HCT116 (cell line): ENCODE measurements around the gene HMBS. TPM values are rescaled to one million over a fixed set of nuclear protein-coding genes. Genes with fewer than 3 reads are reported as not detected.

Source experiments
- ATAC-seq: fragments of 200-7000 bp; cut with Tn5 transposase; 2 replicates; pipeline ENCODE4 v1.9.1; 2020; ENCODE audit warnings: mild to moderate bottlenecking, moderate library complexity
- BruUV-seq: library from RNA; stranded (reverse); fragments of 400-500 nt; replicated peaks from 2 replicates; lab custom pipeline; 2021; lab: Mats Ljungman, UMichigan
- CTCF ChIA-PET: fragments of 300-600 bp; sonication (Branson Sonifier 250); formaldehyde crosslinking; loops from one replicate; lab custom pipeline; 2021; ENCODE audit warnings: antibody characterized with exemption; lab: Charles Lee
- POLR2A ChIA-PET: fragments of 300-600, 350-600 bp; sonication (Branson Sonifier 250); formaldehyde crosslinking; loops from one replicate; lab custom pipeline; 2021; ENCODE audit warnings: antibody characterized with exemption; lab: Charles Lee
- RAD21 ChIA-PET, 2 experiments: fragments of 300-600 bp; sonication (Branson Sonifier 250); formaldehyde crosslinking; loops; one replicate each; lab custom pipeline; 2023; ENCODE audit warnings: low total read pairs in 2 of 2; ENCODE audit not compliant: uncharacterized antibody in 2 of 2, unreplicated experiment in 2 of 2, low non-redundant PET in 1 of 2; lab: Charles Lee
- DNase-seq: peaks from one replicate; pipeline ENCODE4 v3.0.0-alpha.2; 2010; ENCODE audit warnings: low read depth, low spot score
- H2AFZ ChIP-seq: fragments of 200-600 bp; shearing (Covaris generic), sonication (generic); 2 replicates; pipeline ENCODE4 v1.6.1; 2017; ENCODE audit warnings: low read depth, mixed run types, mixed read lengths, antibody characterized with exemption, low read length; ENCODE audit not compliant: poor library complexity, severe bottlenecking
- H3K27ac ChIP-seq: 2 replicates; pipeline ENCODE4 v1.5.1; 2012; ENCODE audit warnings: low read depth, low read length
- H3K27me3 ChIP-seq: fragments of 200-600 bp; sonication (generic); 2 replicates; pipeline ENCODE4 v1.6.1; 2016; ENCODE audit warnings: mixed run types, low read length, mixed read lengths; ENCODE audit not compliant: insufficient read depth
- H3K36me3 ChIP-seq, 2 experiments: fragments of 200-500 bp in 1 of 2; fragments of 200-600 bp in 1 of 2; sonication (Bioruptor generic) in 1 of 2; sonication (generic) in 1 of 2; 2 replicates each; pipeline versions ENCODE4 v1.5.1 to v1.6.1; 2014 to 2016; ENCODE audit warnings: low read length in 2 of 2, inconsistent platforms in 1 of 2, mixed read lengths in 1 of 2, mixed run types in 1 of 2; ENCODE audit not compliant: insufficient read depth in 2 of 2, control insufficient read depth in 1 of 2
- H3K4me1 ChIP-seq, 2 experiments: fragments of 200-600 bp in 1 of 2; sonication (generic) in 1 of 2; 2 replicates each; pipeline versions ENCODE4 v1.5.1 to v1.6.1; 2012 to 2017; ENCODE audit warnings: low read length in 2 of 2, inconsistent platforms in 1 of 2, mild to moderate bottlenecking in 1 of 2, mixed read lengths in 1 of 2, mixed run types in 1 of 2, moderate library complexity in 1 of 2; ENCODE audit not compliant: insufficient read depth in 2 of 2, control insufficient read depth in 1 of 2
- H3K4me2 ChIP-seq: fragments of 200-600 bp; sonication (generic); 2 replicates; pipeline ENCODE4 v1.6.1; 2017; ENCODE audit warnings: mixed run types, low read length, mixed read lengths
- H3K4me3 ChIP-seq, 2 experiments: fragments of 200-600 bp in 1 of 2; sonication (generic) in 1 of 2; replicated peaks in 1 of 2; 2 replicates each; pipeline ENCODE4 v1.5.1; 2011 to 2016; ENCODE audit warnings: low read length in 2 of 2, control low read depth in 1 of 2, low read depth in 1 of 2, mild to moderate bottlenecking in 1 of 2, mixed read lengths in 1 of 2, mixed run types in 1 of 2
- H3K79me2 ChIP-seq: fragments of 200-600 bp; sonication (generic); 2 replicates; pipeline ENCODE4 v1.6.1; 2017; ENCODE audit warnings: mild to moderate bottlenecking, mixed run types, low read length, moderate library complexity, mixed read lengths; ENCODE audit not compliant: insufficient read depth
- H3K9ac ChIP-seq: fragments of 200-600 bp; sonication (generic); 2 replicates; pipeline ENCODE4 v1.6.1; 2016; ENCODE audit warnings: low read length, mixed read lengths
- H3K9me2 ChIP-seq: fragments of 200-600 bp; sonication (generic), shearing (Covaris generic); 2 replicates; pipeline ENCODE4 v1.6.1; 2017; ENCODE audit warnings: mixed run types, mild to moderate bottlenecking, moderate library complexity; ENCODE audit not compliant: insufficient read depth
- H3K9me3 ChIP-seq, 2 experiments: fragments of 200-500 bp in 1 of 2; fragments of 200-600 bp in 1 of 2; sonication (Bioruptor generic) in 1 of 2; sonication (generic) in 1 of 2; 2 replicates each; pipeline ENCODE4 v1.6.1; 2014 to 2017; ENCODE audit warnings: low read length in 2 of 2, mixed read lengths in 2 of 2, inconsistent platforms in 1 of 2, low read depth in 1 of 2, mild to moderate bottlenecking in 1 of 2, mixed run types in 1 of 2, moderate library complexity in 1 of 2; ENCODE audit not compliant: control insufficient read depth in 1 of 2, insufficient read depth in 1 of 2
- H4K20me1 ChIP-seq: fragments of 200-600 bp; sonication (generic), shearing (Covaris generic); 2 replicates; pipeline ENCODE4 v1.6.1; 2017; ENCODE audit warnings: mixed run types, mild to moderate bottlenecking, moderate library complexity; ENCODE audit not compliant: insufficient read depth
- ATF3 ChIP-seq: IDR thresholded peaks from 2 replicates; pipeline ENCODE4 v1.6.1; 2012
- EZH2phosphoT487 ChIP-seq: fragments of 200-600 bp; IDR thresholded peaks from 2 replicates; pipeline ENCODE4 v1.6.1; 2018; ENCODE audit warnings: antibody characterized with exemption, borderline replicate concordance
- JUND ChIP-seq: IDR thresholded peaks from 2 replicates; pipeline ENCODE4 v1.6.1; 2012
- POLR2A ChIP-seq: IDR thresholded peaks from 2 replicates; pipeline ENCODE4 v1.7.0; 2011; ENCODE audit warnings: borderline replicate concordance; ENCODE audit not compliant: insufficient read depth, insufficient read length; ENCODE audit errors: extremely low read depth
- POLR2AphosphoS5 ChIP-seq: IDR thresholded peaks from 2 replicates; pipeline ENCODE4 v1.6.1; 2011; ENCODE audit warnings: mild to moderate bottlenecking, low read depth, low read length, moderate library complexity
- RAD21 ChIP-seq: IDR thresholded peaks from 2 replicates; pipeline ENCODE4 v1.6.1; 2012; ENCODE audit warnings: low read depth, mild to moderate bottlenecking
- ZFX ChIP-seq: fragments of 450-650 bp; IDR thresholded peaks from 2 replicates; pipeline ENCODE4 v1.6.1; 2017
- intact Hi-C: fragments of 100-400 bp; cut with micrococcal nuclease; formaldehyde crosslinking; loops from 2 replicates; pipeline ENCODE4 v1.10.0; 2022
- total RNA-seq: library from RNA; stranded (reverse); gene quantifications from one replicate; pipeline ENCODE4 v1.2.1, GENCODE V29; 2021; ENCODE audit not compliant: unreplicated experiment
- TF ChIP-seq, protein P1 (sequence below), 3 experiments: fragments of 200-600 bp in 1 of 3; sonication (generic) in 1 of 3; IDR thresholded peaks in 2 of 3; conservative IDR thresholded peaks in 1 of 3; 2 replicates each; pipeline ENCODE4 v1.5.1; 2012 to 2017; ENCODE audit warnings: low read depth in 2 of 3, low read length in 2 of 3, antibody characterized with exemption in 1 of 3, borderline replicate concordance in 1 of 3, control low read depth in 1 of 3, mild to moderate bottlenecking in 1 of 3, mixed read lengths in 1 of 3, mixed run types in 1 of 3, moderate library complexity in 1 of 3; ENCODE audit not compliant: insufficient read depth in 1 of 3

The HMBS gene
- total RNA-seq, 1 experiment from 2014 or later: 69.0 TPM

DNA sequence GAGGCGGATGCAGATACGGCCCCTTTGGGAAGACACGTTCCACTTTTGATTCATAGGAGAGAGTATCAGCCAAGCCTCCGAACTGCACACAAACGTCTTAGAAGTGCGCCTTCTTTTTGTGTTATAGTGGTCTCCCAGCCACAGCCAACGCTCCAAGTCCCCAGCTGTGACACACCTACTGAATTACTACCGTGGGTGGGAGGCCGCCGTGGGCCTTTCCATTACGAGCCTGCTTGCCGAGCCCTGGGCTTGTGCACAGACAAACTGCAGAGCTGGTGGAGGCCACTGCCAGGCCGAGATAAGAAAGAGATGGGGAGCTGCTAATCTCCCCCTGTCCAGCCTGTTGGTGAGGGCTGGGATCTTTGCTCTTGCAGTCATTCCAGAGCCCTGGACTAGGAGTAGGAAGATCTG, 761 bp downstream of the HMBS start:
- Histone ChIP-seq H3K36me3 (peaks cover 0 to 3% of the 10 kb centered on the region in 2 experiments; a peak in 1 of 4 replicates), H3K4me1 (peaks cover 25 to 37% of the 10 kb centered on the region in 2 experiments), H3K4me2 (peak overlapping the region; percentile 81), H3K79me2 (peaks cover 24% of the 10 kb centered on the region), H2AFZ (no peak overlapping the region), H4K20me1 (no peaks in the 10 kb centered on the region), H3K4me3 (peak overlapping the region; percentile 72 to 90), H3K27me3 (no peaks in the 10 kb centered on the region), H3K27ac (peak overlapping the region; percentile 89), H3K9me3 (no peaks in the 10 kb centered on the region), H3K9ac (peak overlapping the region; percentile 90), H3K9me2 (no peaks in the 10 kb centered on the region)
- BruUV-seq: TSS peak; percentile 87
- peak; percentile 28 for ATAC-seq
- no peak for TF ChIP-seq JUND
- peak; percentile 41; the same call in 1 of the 2 replicates for TF ChIP-seq ZFX
- POLR2A ChIA-PET: interaction anchor here (0.5 to 3.0 kb wide), 17 partner anchors 7 to 959 kb away, joined by 3 to 27 read pairs (median 4); partner anchors contain the start of genes ABCG4, DPAGT1, HINFP and VPS11
- intact Hi-C loops: no loop called here
- CTCF ChIA-PET: interaction anchor here (0.6 to 2.6 kb wide), 6 partner anchors 9 to 253 kb away, joined by 3 to 20 read pairs (median 4); partner anchors contain the start of genes HINFP and VPS11
- DNase-seq: no peak
- RAD21 ChIA-PET: interaction anchor here in 1 of 2 experiments (0.8 kb wide), 2 partner anchors 10 to 17 kb away, joined by 6 to 7 read pairs; partner anchors contain the start of gene DPAGT1

GRCh38 chr11:119087123-119087522, 2.4 kb downstream of the HMBS start:
- Histone ChIP-seq H3K27ac (peak overlapping the region; percentile 40; the same call in 1 of the 2 replicates), H3K4me2 (peak overlapping the region; percentile 46), H3K4me1 (peaks cover 25 to 37% of the 10 kb centered on the region in 2 experiments), H3K9me3 (no peaks in the 10 kb centered on the region), H2AFZ (no peak overlapping the region), H3K36me3 (no peaks in the 10 kb centered on the region), H3K79me2 (peaks cover 24% of the 10 kb centered on the region), H4K20me1 (no peaks in the 10 kb centered on the region), H3K4me3 (no peak overlapping the region), H3K27me3 (no peaks in the 10 kb centered on the region), H3K9ac (peak overlapping the region; percentile 19), H3K9me2 (no peaks in the 10 kb centered on the region)
- RAD21 ChIA-PET: no interaction called here
- POLR2A ChIA-PET: interaction anchor here (0.7 to 3.0 kb wide), 2 partner anchors 8 to 72 kb away, joined by 3 to 27 read pairs; a partner anchor contains a TSS
- TF ChIP-seq ATF3: no peak
- TF ChIP-seq RAD21: no peak
- TF ChIP-seq EZH2phosphoT487: no peak
- TF ChIP-seq POLR2A: no peak
- TF ChIP-seq POLR2AphosphoS5: no peak
- TF ChIP-seq, protein P1, sequence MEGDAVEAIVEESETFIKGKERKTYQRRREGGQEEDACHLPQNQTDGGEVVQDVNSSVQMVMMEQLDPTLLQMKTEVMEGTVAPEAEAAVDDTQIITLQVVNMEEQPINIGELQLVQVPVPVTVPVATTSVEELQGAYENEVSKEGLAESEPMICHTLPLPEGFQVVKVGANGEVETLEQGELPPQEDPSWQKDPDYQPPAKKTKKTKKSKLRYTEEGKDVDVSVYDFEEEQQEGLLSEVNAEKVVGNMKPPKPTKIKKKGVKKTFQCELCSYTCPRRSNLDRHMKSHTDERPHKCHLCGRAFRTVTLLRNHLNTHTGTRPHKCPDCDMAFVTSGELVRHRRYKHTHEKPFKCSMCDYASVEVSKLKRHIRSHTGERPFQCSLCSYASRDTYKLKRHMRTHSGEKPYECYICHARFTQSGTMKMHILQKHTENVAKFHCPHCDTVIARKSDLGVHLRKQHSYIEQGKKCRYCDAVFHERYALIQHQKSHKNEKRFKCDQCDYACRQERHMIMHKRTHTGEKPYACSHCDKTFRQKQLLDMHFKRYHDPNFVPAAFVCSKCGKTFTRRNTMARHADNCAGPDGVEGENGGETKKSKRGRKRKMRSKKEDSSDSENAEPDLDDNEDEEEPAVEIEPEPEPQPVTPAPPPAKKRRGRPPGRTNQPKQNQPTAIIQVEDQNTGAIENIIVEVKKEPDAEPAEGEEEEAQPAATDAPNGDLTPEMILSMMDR (IDR thresholded peaks at IDR 0.05 in 2 of 3, conservative IDR thresholded peaks at IDR 0.05 in 1 of 3; ENCODE audit: borderline replicate concordance in 1 of 3, insufficient read depth in 1 of 3, low read depth in 2 of 3, low read length in 2 of 3): no peak
- DNase-seq (no peak), ATAC-seq (no peak)
- intact Hi-C loops: no loop called here
- CTCF ChIA-PET: interaction anchor here (2.6 kb wide), 1 partner anchor 8 kb away, joined by 20 read pairs; a partner anchor contains a TSS
- no TSS peak for BruUV-seq
